ENCODE data around the gene JAG2.

Gene JAG2

DNA sequence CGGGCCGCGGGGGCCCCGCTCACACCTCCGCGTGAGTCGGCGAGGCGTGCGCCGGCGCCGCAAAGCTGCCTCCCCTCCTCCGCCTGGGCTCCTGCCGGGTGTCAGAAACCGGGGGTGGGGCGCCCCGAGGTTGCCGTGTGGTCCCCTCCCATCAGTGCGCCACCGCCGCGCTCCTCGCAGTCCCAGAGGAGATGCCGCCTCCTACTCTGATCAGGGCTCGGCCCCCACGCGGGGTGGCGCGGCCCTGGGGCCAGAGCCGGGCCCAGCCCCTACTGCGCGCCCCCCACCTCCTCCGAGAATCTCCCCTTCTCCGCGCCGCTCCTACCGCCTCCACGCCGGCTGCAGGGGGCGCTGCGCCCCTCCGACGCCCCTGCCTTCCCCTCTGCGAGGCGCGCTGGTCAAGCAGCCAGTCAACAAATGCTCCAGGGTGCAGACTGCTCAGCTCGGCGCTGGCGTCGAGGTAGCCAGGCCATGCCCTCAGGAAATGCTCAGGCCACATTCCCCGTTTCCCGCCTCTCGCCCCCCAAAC is 467 bp upstream of the JAG2 start:
- H3K27ac Mint-ChIP-seq: no peak overlapping the region
- H3K4me1 Mint-ChIP-seq (ENCODE audit: low read depth): peaks cover 11% of the 10 kb centered on the region
- peak overlapping the region; percentile 47 for H3K4me3 Mint-ChIP-seq
- H3K36me3 Mint-ChIP-seq (ENCODE audit: low read depth): no peaks in the 10 kb centered on the region
- no peaks in the 10 kb centered on the region for H3K9me3 Mint-ChIP-seq
- DNase-seq: peak; percentile 66
- H3K27me3 Mint-ChIP-seq: peaks cover 35% of the 10 kb centered on the region

DNA sequence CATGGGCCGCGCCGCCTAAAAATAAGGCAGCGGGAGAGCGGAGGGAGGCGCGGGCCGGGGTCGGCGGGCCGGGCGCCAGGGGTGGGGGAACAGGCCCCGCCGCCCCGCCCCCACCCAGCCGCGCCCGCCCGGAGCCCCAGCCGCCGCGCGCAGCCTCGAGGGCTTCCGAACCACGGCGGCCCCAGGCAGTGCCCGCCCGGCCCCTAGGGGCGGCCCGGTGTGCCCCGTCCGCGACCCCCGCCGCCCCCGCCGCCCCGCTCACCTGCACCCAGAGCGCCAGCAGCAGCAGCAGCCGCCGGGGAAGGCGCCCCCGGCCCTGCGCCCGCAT is 519 bp downstream of the JAG2 start:
- Mint-ChIP-seq H3K27ac (no peak overlapping the region), H3K4me3 (peak overlapping the region; percentile 61), H3K27me3 (peaks cover 35% of the 10 kb centered on the region), H3K36me3 (ENCODE audit: low read depth) (no peaks in the 10 kb centered on the region), H3K9me3 (no peaks in the 10 kb centered on the region), H3K4me1 (ENCODE audit: low read depth) (peaks cover 11% of the 10 kb centered on the region)
- DNase-seq: no peak

DNA sequence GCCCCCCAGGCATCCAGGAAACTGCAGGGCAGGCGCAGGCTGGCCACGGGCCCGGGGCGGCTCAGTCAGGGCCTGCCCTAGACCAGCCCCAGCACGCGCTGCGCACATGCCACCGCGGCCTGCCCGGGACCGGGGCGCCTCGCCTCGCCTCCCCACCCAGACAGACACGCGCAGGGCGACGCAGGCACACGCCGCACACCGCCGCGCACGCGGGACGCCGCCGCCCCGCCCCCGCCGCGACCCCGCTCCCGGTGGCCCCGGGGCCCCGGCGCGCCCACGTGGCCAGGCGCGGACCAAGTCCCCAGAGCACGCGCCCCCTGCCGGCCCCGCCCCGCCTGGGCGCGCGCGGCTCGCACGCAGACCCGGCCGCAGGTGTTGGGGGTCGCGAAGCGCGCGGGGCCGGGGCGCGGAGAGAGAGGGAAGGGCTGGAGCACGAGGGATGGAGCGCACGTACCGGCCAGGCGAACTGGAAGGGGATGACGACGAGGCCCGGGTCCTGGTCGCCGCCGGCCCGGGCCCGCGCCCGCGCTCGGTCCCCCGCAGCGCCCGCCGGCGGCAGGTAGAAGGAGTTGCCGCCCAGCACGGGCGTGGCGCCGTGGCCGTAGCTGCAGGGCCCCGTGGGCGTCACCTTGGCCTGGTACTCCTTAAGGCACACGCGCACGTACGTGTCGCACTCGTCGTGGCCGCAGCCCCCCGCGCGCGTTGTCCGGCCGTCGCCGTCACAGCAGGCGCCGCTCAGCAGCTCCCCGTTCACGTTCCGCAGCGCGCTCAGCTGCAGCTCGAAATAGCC is 1.1 kb downstream of the JAG2 start:
- Mint-ChIP-seq H3K27ac (no peak overlapping the region), H3K4me3 (peak overlapping the region; percentile 61), H3K27me3 (peaks cover 35% of the 10 kb centered on the region), H3K9me3 (no peaks in the 10 kb centered on the region), H3K4me1 (ENCODE audit: low read depth) (peaks cover 11% of the 10 kb centered on the region), H3K36me3 (ENCODE audit: low read depth) (no peaks in the 10 kb centered on the region)
- peak; percentile 59 for DNase-seq

DNA sequence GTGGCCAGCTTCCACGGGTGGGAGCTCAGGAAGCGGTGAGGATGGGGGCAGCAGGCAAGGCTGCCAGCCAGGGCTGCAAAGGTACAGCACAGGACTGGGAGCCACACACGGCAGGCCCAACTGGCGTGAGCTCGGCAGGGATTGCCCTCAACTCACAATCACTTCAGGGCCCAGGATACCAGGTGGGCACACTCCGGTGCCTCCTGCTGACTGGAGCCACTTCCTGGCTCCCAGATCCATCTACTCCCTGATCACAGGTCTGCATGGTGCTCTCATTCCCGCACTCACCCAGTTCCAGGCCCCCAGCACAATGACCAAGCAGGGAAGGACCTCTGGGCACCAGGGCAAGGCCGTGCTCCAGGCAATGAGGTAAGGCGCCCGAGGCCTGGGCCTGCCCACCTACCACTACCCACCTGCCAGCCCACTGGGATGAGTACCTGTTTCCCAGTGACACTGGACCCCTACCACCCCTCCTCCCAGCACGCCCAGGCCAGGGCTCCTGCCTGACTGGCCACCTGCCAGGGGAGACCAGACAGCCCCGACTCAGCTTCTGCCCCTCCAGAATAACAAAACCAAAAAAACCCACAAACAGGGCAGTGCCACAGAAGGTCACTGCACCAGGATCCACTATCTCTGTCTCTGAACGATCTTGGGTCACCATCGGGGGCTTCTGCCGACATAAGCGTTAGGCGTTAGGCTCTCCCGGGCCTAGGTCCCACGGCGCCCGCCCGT is 1.8 kb downstream of the JAG2 start:
- no peaks in the 10 kb centered on the region for H3K9me3 Mint-ChIP-seq
- no peak overlapping the region for H3K27ac Mint-ChIP-seq
- H3K4me1 Mint-ChIP-seq (ENCODE audit: low read depth): peaks cover 11% of the 10 kb centered on the region
- H3K4me3 Mint-ChIP-seq: peak overlapping the region; percentile 44
- DNase-seq: no peak
- peaks cover 33% of the 10 kb centered on the region for H3K27me3 Mint-ChIP-seq
- H3K36me3 Mint-ChIP-seq (ENCODE audit: low read depth): no peaks in the 10 kb centered on the region

DNA sequence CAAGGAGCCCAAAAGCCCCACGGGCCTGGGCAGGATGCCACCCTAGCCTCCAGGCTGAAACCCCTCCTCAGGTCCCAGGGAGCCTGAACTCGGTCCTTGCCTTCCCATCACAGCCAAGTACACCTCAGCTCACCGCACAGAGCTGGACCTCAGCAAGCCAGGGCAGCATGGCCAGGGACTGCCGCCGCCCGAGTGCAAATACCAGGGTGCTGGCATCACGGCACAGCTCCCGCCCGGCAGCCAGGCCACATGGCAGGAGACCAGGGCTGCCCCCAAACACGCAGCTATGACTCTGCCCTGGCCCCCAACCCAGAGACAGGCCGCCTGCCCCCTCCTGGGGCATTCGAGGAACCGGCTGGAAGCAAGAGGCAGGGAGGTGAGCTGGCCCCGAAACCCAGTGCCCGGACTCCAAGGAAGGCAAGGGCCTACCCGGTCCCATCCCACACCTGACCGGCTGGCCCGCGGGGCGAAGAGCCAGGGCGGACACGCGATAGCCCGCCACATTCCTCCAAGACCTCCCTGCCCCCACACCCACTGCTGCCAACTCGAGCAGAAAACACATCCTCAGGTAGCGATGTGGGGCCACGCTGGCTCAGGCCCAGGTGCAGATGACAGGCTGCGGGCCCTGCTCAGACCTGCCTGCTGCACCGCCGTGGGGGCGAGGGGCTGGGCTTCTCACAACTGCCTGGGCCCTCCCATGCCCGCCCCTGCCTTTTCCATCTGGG is 2.7 kb downstream of the JAG2 start:
- no peak overlapping the region for H3K27ac Mint-ChIP-seq
- H3K27me3 Mint-ChIP-seq: peaks cover 32% of the 10 kb centered on the region
- no peaks in the 10 kb centered on the region for H3K9me3 Mint-ChIP-seq
- H3K4me3 Mint-ChIP-seq: no peak overlapping the region
- no peak for DNase-seq
- H3K36me3 Mint-ChIP-seq (ENCODE audit: low read depth): no peaks in the 10 kb centered on the region
- H3K4me1 Mint-ChIP-seq (ENCODE audit: low read depth): peaks cover 11% of the 10 kb centered on the region

DNA sequence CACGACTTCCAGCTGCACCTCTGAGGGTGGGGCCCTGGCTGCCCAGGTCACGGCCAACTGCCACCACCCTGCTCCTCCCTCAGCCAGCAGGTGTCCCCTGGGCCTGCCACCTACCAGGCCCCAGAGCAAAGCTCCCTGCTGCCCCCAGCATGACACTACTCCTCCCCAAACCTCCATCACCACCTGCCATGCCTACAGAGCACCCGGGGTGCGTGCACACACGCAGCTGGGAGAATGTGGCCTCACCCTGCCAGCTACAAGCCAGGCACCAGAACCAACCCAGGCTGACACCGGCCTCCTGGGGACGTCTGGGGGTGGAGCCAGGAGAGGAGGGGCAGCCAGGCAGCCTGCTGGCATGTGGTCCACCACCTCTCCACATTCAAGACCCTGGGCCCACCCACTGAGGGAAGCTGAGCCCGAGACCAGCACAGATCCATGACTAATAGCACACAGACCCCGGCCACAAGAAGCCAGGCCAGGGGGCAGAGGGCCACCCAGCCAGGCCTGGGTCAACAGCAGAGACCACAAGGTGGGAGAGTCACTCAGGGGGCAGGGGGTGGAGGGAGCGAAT is 3.4 kb downstream of the JAG2 start:
- H3K36me3 Mint-ChIP-seq (ENCODE audit: low read depth): no peaks in the 10 kb centered on the region
- no peaks in the 10 kb centered on the region for H3K9me3 Mint-ChIP-seq
- peaks cover 9% of the 10 kb centered on the region for H3K4me1 Mint-ChIP-seq (ENCODE audit: low read depth)
- peaks cover 28% of the 10 kb centered on the region for H3K27me3 Mint-ChIP-seq
- H3K4me3 Mint-ChIP-seq: no peak overlapping the region
- DNase-seq: no peak
- no peak overlapping the region for H3K27ac Mint-ChIP-seq

DNA sequence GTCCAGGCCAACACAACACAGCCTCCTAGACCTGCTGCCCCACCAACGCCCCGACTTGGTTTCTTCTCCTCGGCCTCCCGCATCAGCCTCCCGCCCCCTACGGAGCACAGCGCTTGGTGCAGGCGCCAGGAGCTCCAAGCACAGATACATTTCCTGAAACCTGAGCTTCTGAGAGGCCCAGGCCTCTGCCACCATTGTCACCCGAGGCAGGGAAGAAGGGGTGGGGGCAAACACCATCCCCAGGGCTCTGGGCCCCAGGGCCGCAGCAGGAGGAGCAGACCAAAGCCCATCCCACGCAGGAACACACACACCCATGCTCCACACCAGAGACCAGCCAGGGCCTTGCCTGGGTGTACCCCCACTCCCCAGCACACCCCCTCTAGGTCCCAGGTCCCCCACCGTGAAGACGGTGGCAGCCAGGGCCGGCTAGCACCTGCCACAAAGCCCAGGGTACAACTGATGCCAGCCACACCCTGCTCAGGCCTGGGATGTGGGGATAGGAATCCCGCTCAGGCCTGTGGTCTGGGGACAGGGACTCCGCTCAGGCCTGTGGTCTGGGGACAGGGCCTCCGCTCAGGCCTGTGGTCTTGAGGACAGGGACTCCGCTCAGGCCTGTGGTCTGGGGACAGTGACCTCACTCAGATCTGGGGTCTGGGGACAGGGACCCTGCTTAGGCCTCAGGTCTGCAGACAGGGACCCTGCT is 5.4 kb downstream of the JAG2 start:
- peaks cover 3% of the 10 kb centered on the region for H3K4me1 Mint-ChIP-seq (ENCODE audit: low read depth)
- no peaks in the 10 kb centered on the region for H3K36me3 Mint-ChIP-seq (ENCODE audit: low read depth)
- H3K27ac Mint-ChIP-seq: no peak overlapping the region
- H3K27me3 Mint-ChIP-seq: peaks cover 16% of the 10 kb centered on the region
- H3K9me3 Mint-ChIP-seq: no peaks in the 10 kb centered on the region
- no peak for DNase-seq
- H3K4me3 Mint-ChIP-seq: no peak overlapping the region

DNA sequence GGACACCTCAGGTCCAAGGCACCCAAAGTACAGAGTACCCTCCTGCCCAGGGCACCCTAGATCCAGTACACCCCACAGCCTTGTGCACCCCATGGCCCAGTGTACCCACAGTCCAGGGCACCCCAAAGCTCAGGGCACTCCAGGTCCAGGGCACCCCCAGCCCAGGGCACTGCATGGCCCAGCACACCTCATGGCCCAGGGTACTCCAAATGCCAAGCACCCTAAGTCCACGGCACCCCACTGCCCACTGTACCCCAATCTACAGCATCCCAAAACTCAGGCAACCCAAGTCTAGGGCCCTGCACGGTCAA is 6.0 kb downstream of the JAG2 start:
- Mint-ChIP-seq H3K27me3 (peaks cover 16% of the 10 kb centered on the region), H3K4me3 (no peak overlapping the region), H3K36me3 (ENCODE audit: low read depth) (no peaks in the 10 kb centered on the region), H3K4me1 (ENCODE audit: low read depth) (peaks cover 3% of the 10 kb centered on the region), H3K9me3 (no peaks in the 10 kb centered on the region), H3K27ac (no peak overlapping the region)
- DNase-seq: no peak

DNA sequence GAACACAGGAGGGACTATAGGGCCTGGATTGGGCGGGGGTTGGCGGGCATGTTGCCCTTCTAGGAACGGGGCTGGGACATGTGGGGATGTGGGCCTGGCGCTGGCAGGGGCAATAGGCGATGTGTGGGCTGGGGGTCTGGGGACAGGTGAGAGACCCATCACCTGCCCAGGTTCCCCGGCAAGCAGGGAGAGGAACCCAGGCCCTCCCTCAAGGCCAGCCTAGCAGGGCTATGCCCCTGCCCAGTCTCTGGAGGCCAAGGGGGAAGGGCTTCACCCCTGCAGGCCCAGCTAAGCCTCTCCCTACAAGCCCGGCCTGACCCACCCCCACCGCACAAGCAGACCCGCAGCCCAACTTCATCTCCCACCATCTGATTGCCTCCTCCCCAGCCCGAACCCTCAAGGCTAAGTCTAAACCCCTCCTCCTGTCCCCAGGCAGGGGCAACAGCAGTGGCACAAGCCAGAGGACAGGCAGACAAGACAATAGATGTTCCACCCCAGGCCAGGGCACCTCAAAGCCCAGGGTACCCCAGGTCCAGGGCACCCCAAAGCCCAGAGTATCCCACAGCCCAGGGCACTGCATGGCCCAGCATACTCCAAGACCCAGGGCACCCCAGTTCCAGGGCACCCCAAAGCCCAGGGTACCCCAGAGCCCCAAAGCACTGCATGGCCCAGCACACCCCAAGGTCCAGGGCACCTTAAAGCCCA is 6.5 kb downstream of the JAG2 start:
- Mint-ChIP-seq H3K36me3 (ENCODE audit: low read depth) (no peaks in the 10 kb centered on the region), H3K4me3 (no peak overlapping the region), H3K4me1 (ENCODE audit: low read depth) (peaks cover 3% of the 10 kb centered on the region), H3K27ac (no peak overlapping the region), H3K27me3 (peaks cover 16% of the 10 kb centered on the region), H3K9me3 (no peaks in the 10 kb centered on the region)
- DNase-seq: no peak

DNA sequence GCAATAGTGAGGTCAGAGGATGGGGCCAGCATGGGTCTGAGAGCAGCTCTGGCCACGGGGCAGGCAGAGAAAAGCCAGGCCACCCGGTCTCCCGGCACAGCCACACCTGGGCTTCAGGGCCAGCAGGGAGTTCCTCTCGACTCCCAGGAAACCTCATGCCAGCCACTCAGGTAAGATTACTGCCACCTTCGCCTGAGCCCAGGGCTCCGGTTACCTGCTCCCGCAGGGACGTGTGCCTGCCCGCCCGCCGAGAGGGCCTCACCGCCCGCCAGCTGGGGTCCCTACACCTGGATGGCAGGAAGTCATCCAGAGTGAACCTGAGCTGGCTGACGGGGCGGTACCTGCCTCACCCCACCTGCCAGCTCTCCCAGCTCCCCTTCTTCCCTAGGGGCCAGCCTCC is 7.3 kb downstream of the JAG2 start:
- Mint-ChIP-seq H3K9me3 (no peaks in the 10 kb centered on the region), H3K36me3 (ENCODE audit: low read depth) (no peaks in the 10 kb centered on the region), H3K27ac (no peak overlapping the region), H3K4me1 (ENCODE audit: low read depth) (no peaks in the 10 kb centered on the region), H3K27me3 (peaks cover 8% of the 10 kb centered on the region), H3K4me3 (no peak overlapping the region)
- DNase-seq: no peak

DNA sequence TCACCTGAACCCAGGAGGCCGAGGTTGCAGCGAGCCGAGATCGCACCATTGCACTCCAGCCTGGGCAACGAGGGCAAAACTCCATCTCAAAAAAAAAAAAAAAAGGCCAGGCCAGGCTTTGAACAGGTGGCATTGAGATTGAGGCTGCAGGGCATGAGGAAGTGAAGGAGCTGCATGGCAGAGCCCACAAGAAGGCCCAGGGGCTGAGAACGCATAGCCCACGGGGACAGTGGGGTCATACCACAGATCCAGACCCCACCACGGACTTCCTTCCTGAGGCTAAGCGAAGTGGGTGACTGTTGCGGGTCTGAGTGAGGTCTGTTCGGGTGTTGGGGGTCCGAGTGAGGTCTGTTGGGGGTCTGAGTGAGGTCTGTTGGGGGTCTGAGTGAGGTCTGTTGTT is 7.8 kb downstream of the JAG2 start:
- no peaks in the 10 kb centered on the region for H3K36me3 Mint-ChIP-seq (ENCODE audit: low read depth)
- H3K9me3 Mint-ChIP-seq: no peaks in the 10 kb centered on the region
- H3K4me3 Mint-ChIP-seq: no peak overlapping the region
- no peaks in the 10 kb centered on the region for H3K4me1 Mint-ChIP-seq (ENCODE audit: low read depth)
- DNase-seq: no peak
- H3K27me3 Mint-ChIP-seq: peaks cover 8% of the 10 kb centered on the region
- H3K27ac Mint-ChIP-seq: no peak overlapping the region

DNA sequence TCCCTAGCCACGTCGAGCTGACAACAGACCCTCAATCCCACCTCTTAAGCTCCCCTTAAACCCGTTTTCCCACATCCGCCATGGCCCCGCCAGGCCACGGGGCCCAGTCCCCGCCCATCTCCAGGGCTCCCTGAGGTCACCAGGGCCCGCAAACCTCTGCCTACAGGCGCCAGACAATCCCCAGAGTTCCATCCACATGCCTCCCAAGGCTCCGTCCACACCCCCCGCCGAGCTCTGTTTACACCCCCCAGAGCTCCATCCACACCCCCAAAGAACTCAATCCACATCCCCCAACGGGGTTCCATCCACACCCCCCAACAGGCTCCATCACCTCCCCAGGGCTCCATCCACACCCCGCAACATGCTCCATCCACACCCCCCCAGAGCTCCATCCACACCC is 9.2 kb downstream of the JAG2 start:
- H3K27ac Mint-ChIP-seq: no peak overlapping the region
- no peaks in the 10 kb centered on the region for H3K4me1 Mint-ChIP-seq (ENCODE audit: low read depth)
- no peaks in the 10 kb centered on the region for H3K27me3 Mint-ChIP-seq
- no peak for DNase-seq
- H3K9me3 Mint-ChIP-seq: no peaks in the 10 kb centered on the region
- H3K4me3 Mint-ChIP-seq: no peak overlapping the region
- no peaks in the 10 kb centered on the region for H3K36me3 Mint-ChIP-seq (ENCODE audit: low read depth)

DNA sequence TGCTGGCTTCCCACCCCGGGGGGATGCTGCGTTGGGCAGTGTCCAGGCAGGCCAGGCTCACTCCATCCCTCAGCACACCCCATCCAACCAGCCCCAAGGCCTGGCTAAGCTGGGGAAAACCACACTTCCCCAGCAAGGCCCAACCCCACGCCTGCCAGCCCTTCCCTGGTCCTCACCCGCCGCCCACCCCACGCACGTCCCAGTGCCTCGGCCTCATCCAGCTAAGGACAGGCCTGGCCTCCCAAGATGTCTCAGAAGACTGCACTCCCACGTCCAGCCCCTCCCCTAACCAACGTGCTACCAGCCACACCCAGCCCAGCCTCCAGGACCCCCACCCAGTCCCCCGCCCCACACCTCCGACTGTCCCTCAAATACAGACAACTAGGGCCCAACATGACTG is 9.8 kb downstream of the JAG2 start:
- no peaks in the 10 kb centered on the region for H3K36me3 Mint-ChIP-seq (ENCODE audit: low read depth)
- H3K27me3 Mint-ChIP-seq: no peaks in the 10 kb centered on the region
- no peaks in the 10 kb centered on the region for H3K4me1 Mint-ChIP-seq (ENCODE audit: low read depth)
- no peaks in the 10 kb centered on the region for H3K9me3 Mint-ChIP-seq
- no peak for DNase-seq
- H3K27ac Mint-ChIP-seq: no peak overlapping the region
- no peak overlapping the region for H3K4me3 Mint-ChIP-seq

DNA sequence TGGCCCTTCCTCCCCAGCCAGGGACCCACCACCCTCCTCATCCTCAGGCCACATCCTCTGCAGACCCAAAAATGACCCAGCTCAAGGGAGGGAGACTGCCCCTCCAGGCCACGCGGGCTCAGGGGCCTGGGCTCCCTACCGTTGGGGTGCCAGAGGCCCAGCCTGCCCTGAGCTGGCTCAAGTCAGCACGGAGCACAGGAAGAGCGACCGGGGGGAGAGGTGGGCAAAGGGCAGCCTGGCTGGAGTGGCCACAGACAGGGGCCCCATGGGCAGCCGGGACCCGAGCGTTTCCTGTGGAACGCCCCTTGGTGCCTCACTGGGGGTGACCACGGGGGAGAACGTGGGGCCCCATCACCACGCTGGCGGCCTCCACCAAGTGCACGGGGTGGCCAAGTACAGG is 10.7 kb downstream of the JAG2 start:
- Mint-ChIP-seq H3K9me3 (no peaks in the 10 kb centered on the region), H3K4me3 (no peak overlapping the region), H3K36me3 (ENCODE audit: low read depth) (no peaks in the 10 kb centered on the region), H3K27me3 (no peaks in the 10 kb centered on the region), H3K4me1 (ENCODE audit: low read depth) (no peaks in the 10 kb centered on the region), H3K27ac (no peak overlapping the region)
- no peak for DNase-seq

Measured in activated T-cell treated with anti-CD3 and anti-CD28 coated beads, Interleukin-2, amount 50 U/mL, for 24 hours (primary cell).